Inflammatory macrophage (primary cell): Measurements from ENCODE around the gene ABCG4.
A peak's percentile ranks its signal among the peaks of the same experiment; 100 is the strongest.
"Not testable (repeated sequence)": the region's sequence is repeated elsewhere in the genome, so short reads cannot be mapped to it uniquely, and the experiment has no call there.

Source experiments
- DNase-seq, 2 donors: peaks; one replicate each; pipeline ENCODE4 v3.0.0-alpha.2; 2020 to 2022
- total RNA-seq, 18 experiments: gene quantifications; one replicate each; lab custom pipeline; 2026; ENCODE audit warnings: mixed read lengths in 6 of 18, inconsistent platforms in 2 of 18; lab: John Stamatoyannopoulos, UW

ABCG4 gene
- 0 to 0.43 (median 0) reads per million in 18 experiments for total RNA-seq

DNA sequence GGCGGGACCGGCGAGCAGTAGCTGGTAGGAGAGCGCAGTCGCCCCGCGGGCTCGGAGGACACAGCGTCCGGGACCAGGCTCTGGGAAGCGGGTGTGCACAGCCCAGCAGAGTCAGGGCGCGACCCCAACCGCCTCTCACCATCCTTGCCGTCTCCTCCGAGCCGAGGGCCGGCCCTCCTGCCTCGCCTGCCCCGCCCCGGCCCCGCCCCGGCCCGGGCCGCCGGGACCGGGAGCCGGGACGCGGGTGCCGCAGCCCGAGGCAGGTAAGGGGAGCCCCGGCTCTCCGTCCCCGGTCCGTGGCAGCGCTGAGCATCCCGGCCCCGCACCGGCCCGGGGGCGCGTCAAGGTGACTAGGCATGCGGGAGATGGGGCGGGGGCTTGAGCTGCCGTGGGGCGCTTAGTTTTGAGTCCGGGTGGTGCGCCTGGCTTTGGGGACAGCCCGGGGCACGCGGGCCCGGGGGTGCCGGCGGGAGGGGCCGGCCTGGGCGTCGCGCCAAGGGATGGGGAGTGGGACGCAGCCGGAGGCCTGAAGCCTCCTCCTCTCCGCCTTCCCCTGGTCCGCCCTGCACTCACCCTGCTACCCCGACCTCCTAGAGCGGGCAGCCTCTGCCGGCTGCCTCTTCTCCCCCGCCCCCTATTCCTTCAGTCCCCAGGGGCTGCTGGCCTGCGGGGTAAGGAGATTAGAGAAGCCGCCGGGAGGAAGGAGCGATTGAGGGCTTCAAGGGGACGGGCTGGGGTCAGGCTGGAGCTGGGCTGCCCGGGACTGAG lies at the start of gene ABCG4:
Gene ABCG4 (plus strand): TSS at position 35 of the 768 bp plus-strand sequence. CDS start 914 bp downstream, outside the sequence.
- no peak for DNase-seq

DNA sequence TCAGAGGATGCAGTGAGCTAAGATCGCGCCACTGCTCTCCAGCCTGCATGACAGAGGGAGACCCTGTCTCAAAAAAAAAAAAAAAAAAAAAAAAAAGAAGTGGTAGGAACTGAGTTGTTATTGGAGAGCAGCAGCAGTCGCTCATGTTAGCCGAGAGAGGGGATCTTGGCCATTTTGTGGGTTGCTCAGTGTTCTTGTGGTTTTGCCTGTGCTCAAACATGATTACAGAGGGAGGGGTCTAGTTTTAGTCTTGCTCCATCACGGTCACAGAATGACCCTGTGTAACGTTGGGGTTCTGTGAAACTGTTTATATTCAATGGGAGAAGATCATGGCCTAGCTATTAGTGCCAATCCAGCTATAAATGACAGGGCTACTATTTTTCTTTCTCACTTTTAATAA lies 49.1 kb upstream of the ABCG4 start:
- DNase-seq, result no peak

DNA sequence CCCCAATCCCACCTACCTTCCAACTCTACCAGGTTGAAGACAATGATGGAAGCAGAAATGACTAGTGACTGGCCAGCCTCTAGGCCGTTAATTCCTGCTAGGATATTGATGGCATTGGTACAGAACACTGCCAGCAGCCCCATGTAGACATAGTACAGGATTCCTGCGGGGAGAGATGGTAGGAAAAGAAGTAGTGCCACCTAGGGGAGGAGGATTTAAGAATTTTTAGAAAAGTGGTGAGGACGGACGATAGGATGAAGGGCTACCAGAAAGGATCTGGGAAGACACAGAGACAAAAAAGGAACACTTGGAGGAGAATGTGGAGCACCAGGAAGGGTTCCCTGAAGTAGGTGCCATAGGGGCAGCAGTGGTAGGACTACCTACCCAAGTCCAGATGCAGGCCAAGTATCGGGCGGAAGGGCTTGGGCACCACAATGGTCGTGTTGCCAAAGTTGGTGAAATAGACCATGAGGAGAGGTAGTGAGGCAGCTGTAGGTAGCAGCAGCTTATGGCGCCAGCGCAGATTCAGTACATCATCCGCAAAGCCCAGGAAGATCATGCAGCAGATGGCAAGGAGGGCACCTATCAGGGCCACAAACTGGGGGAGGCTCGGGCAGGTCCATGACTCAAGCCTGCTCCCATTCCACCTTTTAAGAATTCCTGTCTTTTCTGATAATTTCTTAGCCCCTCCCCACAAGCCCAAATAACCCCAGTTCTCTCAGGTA lies 48.4 kb upstream of the ABCG4 start:
- DNase-seq, result peak; percentile 26 to 39

DNA sequence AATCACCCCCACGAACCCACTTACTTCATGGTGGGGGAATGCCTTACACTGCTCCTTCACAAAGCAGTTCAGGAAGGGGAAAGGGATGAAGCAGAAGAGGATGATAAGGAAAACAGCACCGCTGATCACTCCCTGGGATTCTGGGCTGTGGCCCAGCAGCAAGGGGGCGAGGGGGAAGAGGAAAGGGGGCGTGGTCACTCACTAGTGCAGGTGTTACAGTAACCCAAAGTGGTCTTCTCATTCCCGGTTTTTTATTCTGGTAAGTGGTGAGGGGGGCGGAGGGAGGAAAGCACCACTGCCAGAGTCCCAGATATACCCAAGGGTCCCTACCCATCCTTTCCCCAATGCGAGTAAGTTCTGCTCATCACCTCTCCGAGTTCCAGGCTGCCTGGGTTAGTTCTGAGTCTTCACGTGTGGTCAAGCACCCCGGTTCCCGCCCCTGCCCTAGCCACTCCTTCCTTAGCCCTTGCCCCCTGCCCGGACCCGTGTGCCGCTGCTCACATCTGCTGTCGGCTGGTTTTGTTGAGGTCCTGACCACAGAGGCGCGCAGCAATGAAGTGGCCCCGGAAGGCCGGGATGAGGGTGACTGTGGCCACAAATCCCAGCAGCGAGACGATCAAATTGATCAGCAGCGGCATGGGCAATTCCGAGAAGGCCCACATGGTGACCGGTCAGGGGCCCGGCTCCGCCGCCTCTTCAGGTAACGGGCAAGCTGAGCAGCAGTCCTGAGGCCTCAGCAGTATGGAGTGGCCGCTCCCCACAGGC lies 47.7 kb upstream of the ABCG4 start:
- peak in 1 of 2 donors; percentile 9 for DNase-seq

DNA sequence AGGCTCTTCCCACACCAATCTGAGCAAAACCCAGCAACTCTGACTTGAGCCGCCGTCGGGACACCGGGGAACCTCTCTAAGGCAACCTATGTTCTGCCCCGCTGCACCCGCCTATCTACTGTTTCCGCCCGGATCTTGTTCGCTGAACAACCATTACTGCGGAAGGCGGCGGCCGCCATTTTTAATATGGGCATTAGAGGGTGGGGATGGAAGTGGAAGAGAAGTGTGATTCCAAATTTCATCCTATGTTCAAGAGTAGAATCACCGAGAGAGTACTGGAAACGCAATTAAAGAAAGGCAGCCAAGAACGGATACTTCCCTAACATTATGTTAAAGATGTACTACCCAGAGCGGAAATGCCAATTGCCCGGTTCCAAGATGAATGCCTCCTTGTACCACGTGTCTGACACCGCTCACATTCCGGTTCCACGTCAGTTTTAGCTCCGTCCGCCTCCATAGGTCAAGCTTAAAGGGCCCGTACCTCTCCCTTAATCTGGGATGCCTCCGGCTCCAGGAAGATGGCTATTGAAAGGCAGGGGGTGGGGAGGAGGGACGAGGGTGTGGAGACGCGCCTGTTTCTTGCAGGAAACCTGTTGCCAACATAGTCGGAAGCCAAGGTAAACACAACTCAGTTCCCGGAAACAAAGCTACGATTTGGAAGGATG lies 47.0 kb upstream of the ABCG4 start, which contains the start of gene DPAGT1:
Gene DPAGT1 (minus strand): TSS at position 95 of the 665 bp plus-strand sequence. CDS start 198 bp downstream, outside the sequence.
- DNase-seq, result peak; percentile 93 to 95

DNA sequence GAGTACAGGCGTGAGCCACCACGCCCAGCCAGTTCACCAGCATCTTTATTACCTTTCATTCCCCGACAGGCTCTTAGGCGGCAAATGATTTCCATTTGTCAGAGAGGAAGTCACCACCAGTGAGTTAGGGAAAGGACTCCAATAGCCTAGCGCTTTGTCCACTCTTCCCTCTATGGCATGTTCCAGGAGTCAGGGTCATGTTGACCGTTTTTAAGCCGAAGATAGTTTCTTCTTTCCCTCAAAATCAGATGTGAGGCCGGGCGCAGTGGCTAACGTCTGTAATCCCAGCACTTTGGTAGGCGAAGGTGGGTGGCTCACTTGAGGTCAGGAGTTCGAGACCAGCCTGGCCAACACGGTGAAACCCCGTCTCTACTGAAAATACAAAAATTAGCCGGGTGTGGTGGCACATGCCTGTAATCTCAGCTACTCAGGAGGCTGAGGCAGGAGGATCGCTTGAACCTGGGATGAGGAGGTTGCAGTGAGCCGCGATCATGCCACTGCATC lies 45.6 kb upstream of the ABCG4 start:
- DNase-seq, result not testable (repeated sequence)

DNA sequence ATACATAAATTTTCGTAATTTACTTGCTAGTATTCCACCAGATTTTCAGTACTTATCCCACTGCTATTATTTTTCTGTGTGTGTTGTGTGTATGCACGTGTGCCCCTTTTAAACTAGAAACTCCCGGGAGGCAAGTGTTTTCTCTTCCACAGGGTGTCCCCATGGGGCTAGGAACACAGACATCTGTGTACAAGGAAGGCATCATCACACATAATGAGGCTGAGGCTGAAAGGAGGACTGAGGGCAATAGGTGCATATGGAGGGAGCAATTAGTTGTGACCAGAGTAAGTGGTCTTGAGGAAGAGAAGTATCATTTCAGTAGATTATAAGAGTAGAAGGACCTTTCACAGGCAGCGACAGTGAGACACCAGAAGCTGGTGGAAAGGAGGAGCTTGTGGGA lies 45.1 kb upstream of the ABCG4 start:
- peak in 1 of 2 donors; percentile 14 for DNase-seq

DNA sequence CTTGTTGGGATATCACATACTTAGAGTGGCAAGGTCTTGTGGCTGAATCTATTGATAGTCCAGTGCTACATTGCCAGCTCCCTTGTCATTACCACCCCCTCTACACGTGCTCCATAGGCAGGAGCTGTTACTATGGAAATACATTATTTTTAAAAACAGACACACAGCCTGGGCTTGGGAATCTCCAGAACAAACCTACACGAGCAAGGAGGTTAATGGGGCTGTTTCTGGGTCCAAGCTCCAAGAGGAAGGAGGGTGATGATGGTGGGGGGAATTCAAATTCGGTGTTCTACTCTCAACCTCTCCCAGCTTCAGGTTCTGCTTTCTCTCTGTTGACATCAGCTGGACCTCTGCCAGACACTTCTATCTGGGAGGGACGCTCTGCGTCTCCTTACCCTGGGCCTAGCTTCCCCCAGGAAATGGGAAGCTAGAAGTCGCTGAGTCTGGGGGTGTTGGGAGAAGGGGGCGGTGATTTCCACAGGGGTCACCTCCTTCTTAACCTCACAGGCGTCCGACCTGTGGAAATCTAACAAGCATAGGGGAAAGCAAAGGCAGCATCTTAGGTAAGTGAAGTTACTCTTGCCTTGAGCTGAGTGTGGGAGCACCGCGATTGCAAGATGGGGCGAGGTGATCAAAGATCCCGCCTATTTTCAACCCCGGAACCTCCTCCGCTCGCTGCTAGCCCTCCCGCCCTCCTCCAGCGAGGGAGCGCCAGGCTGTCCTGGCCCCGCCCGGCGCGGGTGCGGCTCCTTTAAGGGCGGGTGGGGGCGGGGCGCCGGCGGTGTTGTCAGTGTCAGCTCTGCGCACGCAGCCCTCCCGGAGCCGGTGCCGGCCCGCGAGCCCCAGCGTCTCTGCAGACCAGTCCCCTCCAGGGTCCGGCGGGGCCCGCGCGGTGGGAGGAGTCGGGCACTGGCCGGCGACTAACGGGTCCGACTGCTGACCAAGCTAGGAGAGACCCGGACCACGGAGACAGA lies 42.0 kb upstream of the ABCG4 start, which contains the start of gene C2CD2L:
Gene C2CD2L (plus strand): TSS at position 781 of the 974 bp plus-strand sequence. CDS start 398 bp downstream, outside the sequence.
- peak; percentile 95 to 96 for DNase-seq

DNA sequence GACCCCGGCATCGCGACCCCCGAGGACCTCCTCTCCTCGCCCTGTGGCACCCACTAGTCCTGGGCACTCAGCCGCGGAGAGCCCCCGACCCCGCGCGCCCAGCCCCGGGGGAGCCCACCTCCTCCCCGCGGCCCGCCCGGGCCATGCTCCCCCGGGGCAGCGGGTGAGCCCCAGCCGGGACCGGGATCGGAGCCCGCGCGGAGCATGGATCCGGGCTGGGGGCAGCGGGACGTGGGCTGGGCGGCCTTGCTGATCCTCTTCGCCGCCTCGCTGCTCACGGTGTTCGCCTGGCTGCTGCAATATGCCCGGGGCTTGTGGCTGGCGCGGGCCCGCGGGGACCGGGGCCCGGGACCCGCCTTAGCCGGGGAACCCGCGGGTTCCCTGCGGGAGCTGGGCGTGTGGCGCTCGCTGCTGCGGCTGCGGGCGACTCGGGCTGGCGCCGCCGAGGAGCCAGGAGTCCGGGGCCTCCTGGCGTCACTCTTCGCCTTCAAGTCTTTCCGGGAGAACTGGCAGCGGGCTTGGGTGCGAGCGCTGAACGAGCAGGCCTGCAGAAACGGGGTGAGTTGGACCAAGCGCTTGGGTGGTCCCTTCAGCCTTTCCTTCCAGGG lies 41.2 kb upstream of the ABCG4 start:
- DNase-seq, result no peak

DNA sequence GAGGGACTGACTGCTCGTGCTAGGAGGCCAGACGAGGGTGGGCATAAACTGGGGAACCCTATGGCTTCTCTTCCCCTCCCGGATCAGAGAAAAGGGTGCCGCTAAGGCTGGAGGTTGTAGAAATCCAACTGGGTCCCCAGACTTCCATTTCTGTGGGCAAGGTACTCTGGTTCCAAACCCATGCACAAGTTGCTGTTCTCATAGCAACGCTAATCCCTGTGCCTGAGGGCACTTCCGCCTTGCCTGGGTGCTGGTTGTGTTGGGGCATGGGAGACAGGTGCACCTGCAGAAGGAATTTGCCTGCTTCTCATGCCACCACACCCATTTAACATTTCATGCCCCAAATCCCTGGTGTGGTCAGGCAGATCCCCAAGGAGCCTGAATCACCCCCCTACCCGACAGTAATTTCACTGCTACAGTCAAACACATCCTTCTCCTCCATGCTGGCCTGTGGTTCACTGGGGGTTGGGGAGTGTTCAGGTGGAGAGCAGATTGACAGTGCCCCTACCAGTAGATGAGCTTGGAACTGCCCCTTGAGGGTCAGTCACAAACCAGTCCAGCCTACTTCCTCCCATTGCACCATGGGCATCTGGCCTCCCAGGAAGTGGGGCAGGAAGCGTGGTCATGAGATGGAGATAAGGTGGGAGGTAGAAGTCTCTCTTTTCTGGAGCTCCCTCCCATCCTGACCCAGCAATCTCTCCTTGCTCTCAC lies 40.6 kb upstream of the ABCG4 start:
- peak; percentile 77 to 84 for DNase-seq

DNA sequence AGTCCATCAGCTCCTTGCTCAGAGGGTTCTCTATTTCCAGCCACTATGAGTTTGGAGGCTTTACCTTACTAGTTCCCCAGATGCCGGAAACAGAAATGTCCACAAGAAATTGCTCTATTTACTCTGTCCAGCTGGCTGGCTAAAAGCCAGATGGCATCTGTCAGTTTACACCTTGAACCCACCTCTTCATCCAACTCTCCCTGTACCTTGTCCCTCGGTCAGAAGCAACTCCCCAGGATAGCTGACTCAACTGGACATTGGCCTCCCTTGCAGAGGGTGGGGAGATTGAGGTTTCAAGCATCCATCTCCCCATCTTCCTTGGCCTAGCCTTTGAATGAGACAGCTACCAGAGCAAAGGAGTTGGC lies 40.0 kb upstream of the ABCG4 start:
- DNase-seq, result no peak

DNA sequence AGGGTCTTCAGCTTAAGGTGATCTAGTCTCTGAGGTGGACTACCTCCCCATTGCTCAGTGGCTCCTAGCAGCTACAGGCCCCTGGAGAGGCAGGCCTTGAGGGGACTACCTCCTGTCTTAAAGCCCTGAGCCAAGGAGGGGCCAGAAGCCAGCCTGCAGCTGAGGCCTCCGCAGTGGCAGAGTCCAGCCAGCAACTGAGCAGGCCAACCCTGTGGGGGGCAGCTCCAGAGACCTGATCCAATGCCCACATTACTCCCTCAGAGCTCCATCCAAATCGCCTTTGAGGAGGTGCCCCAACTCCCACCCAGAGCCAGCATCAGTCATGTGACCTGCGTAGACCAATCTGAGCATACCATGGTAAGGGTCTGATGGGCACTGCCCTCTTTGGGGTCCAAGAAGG lies 39.0 kb upstream of the ABCG4 start:
- DNase-seq, result no peak

DNA sequence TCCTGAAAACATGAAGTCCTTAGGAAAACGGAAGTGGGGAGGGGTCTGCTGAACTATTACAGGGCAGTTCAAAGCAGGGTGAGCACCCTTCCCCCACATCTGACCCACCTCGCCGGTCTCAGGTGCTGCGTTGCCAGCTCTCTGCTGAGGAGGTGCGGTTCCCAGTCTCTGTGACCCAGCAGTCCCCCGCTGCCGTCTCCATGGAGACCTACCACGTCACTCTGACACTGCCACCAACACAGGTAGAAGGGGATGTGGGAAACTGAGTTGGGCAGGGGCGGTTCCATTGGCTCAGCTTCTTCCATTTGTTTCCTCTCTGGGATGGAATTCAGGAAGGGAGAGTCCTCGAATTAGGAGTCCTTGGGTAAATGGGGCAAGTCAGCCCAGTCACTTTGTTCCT lies 38.4 kb upstream of the ABCG4 start:
- no peak for DNase-seq

DNA sequence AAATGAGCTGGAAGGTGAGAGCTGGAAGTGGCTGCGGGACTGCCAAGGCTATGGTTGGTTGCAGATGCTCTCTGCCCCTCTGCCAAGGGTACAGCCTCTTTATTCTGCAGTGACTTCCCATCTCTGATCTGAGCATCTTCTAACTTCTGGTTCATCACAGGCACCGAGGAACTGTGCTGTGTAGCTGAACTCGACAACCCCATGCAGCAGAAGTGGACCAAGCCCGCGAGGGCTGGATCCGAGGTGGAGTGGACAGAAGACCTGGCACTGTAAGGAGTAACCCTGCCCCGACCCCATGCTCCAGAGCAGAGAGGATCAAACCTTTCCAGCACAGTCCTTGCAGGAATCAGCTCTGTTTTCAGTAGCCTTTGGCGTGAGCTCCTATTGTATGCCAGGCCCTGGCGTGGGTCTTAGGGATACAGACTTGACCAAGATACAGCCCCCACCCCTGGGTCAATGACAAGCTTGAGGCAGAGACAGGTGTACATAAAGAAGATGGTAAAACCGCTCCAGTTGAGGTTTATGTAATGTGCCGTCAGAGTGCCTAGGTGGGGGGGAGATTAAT lies 37.4 kb upstream of the ABCG4 start:
- no peak for DNase-seq

DNA sequence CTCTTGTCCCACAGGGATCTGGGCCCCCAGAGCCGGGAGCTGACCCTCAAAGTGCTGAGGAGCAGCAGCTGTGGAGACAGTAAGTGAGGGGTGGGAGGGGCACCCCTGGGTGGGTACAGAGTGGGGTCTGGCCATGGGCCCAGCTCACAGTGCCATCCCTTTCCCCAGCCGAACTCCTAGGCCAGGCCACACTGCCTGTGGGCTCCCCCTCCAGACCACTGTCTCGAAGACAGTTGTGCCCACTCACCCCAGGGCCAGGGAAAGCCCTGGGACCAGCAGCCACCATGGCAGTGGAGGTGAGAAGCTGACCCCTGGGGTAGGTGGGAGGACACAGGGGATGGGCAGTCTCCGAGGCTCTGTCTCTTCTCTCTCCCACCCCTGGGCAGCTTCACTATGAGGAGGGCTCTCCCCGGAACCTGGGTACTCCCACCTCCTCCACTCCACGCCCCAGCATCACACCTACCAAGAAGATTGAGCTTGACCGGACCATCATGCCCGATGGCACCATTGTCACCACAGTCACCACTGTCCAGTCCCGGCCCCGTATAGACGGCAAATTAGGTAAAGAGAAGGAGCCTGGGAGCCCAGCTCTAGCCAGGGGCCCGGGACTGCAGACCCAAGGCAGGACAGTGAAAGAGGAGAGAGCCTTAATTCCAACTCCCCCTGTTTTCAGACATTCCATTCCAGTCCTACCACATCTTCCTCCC lies 36.4 kb upstream of the ABCG4 start:
- no peak for DNase-seq

DNA sequence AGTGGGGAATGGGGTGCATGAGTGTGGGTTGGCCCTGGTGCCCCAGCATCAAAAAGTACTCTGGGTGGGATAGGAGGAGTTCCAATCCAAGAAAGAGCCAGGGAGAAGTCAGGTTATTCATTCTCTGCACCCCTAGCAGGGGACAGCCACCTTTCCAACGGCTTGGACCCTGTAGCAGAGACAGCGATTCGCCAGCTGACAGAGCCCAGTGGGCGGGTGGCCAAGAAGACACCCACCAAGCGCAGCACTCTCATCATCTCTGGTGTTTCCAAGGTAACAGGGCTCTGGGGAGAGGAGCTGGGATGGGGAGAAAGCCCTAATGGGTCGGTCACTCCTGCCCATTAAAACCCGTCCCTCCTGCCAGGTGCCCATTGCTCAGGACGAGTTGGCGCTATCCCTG lies 35.1 kb upstream of the ABCG4 start:
- DNase-seq, result no peak

DNA sequence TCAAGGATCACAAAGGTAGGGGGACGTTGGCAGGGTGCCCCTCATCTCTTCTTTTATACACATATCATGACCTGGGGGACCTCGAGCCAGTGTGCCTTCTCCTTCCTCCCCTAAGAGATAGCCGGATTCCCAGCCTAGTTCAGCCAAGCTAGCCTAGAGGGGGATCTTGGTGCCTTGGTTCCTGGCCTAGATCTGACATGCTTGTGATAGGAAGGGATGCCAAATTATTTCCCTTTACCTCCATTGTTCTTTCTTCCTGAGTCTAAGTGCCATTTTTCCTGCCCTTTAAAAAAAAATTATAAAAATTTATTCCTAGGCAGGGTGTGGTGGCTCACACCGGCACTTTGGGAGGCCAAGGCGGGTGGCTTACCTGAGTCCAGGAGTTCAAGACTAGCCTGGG lies 34.5 kb upstream of the ABCG4 start:
- no peak for DNase-seq

DNA sequence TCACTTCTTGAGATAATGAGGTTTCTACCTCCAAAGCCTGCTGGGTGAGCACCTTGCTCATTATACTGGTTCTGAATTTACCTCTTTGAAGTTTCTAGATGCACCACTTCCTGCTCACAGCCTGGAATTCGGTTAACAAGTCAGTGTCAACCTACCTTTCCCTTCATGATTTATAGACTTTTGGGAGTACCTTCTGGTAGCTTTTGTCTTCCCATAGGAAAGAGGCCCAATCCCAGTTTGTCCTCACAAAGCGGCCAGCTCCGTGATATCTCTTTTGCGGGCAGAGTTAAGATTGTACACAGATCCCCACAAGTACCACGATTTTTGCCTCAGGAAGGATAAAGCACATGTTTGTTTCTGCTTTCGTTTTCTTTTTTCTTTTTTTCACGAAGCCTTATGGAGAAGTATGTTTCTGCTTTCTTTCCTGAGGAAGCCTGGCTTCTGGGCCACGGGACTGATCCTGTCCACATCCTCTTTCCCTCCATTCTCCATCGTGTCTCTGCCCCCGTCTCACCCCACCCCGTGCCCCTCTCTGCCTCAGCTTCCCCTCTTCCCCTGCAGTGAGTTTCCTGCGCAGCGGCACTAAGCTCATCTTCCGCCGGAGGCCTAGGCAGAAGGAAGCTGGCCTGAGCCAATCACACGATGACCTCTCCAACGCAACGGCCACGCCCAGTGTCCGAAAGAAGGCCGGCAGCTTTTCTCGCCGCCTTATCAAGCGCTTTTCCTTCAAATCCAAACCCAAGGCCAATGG lies 33.2 kb upstream of the ABCG4 start:
- DNase-seq, result peak; percentile 87 to 91
